Limb (tissue), 2 donors: Measurements from ENCODE around the gene RANBP17.

Experiments used
- DNase-seq, 2 donors: peaks; one replicate each; pipeline ENCODE4 v3.0.0-alpha.2; 2016; ENCODE audit errors: extremely low spot score in 2 of 2

Gene RANBP17

GRCh38 chr5:171081319-171081718 lies 219.5 kb downstream of the RANBP17 start:
- DNase-seq = no peak

- no peak for DNase-seq
Measured at GRCh38 chr5:171092194-171092593, 230.4 kb downstream of the RANBP17 start.

DNA sequence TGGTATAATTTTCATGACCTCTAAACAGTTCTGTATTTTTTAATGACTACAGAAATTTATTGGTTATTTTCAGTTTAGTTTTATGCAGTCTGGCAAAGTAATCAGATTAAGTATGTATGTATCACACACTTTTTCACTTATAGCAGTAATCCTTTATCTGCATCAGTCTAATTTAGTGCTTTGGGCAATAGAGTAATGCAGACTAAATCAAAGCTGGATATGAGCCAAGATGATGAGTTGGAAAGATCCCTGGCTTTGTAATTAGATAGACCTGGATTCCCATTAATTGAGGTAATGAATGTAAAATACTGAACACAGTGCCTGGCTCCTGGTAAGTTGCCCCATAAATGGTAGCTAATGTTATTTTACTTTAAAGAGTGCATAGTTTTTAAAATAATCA lies 231.8 kb downstream of the RANBP17 start:
- DNase-seq = no peak

GRCh38 chr5:171094356-171094755 lies 232.5 kb downstream of the RANBP17 start:
- DNase-seq = no peak

- no peak for DNase-seq
Measured at GRCh38 chr5:171102877-171103610, 241.2 kb downstream of the RANBP17 start.

- DNase-seq = no peak
Measured at GRCh38 chr5:171107669-171108068, 245.9 kb downstream of the RANBP17 start.

GRCh38 chr5:171115519-171115918 lies 253.7 kb downstream of the RANBP17 start:
- DNase-seq = no peak

DNA sequence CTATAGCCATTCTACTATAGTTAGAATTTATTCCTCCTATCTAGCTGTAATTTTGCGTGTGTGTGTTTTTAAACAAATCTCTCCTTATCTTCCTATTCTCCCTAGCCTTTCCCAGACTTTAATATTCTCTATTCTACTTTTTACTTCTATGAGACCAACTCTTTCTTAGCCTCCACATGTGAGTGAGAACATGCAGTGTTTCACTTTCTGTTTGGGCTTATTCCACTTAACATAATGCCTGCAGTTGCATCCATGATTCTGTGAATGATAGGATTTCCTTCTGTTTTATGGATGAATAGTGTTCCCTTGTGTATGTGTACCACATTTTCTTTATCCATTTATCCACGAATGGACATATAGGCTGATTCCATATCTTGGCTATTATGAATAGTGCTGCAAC lies 254.9 kb downstream of the RANBP17 start:
- no peak for DNase-seq

- DNase-seq = no peak
Measured at GRCh38 chr5:171120986-171121622, 259.3 kb downstream of the RANBP17 start.

DNA sequence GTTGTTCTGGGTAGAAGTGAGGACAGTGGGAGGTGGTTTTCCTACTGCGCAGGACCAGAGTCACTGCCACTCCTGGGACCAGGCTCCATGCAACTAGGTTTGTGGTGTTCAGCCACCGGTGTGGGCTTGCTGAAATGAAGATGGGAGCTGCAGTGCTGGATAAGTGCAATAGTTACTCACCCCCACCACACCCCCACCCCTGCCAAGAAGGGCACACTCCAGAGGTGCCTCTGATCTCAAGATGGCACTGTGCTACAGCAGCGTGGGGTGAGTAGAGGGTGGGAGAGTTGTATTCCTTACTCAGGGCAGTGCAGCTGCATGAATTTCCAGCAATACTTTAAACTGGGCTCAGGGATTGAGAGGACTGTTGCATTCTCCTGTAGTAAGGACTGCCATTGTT lies 259.8 kb downstream of the RANBP17 start:
- DNase-seq = no peak

- no peak for DNase-seq
Measured at GRCh38 chr5:171122372-171122771, 260.6 kb downstream of the RANBP17 start.

DNA sequence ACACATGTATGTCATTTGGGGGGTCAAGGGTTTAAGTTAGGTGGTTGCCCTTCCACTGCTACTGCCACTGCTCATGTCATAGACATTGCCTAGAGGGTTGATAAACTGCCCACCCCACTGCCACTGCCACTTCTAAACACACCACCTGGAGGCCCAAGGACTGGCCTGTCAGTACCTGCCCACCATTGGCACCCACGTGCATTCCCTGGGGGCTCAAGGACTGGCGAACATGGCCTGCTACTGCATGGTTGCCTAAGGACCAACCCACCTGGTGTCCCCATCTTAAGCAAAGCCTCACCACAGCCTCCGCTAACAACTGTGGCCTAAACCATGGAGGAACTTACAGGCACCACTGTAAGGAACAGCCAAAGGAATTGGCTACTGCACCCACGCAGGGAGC lies 261.6 kb downstream of the RANBP17 start:
- no peak for DNase-seq

- no peak for DNase-seq
Measured at GRCh38 chr5:171127314-171127713, 265.5 kb downstream of the RANBP17 start.

DNA sequence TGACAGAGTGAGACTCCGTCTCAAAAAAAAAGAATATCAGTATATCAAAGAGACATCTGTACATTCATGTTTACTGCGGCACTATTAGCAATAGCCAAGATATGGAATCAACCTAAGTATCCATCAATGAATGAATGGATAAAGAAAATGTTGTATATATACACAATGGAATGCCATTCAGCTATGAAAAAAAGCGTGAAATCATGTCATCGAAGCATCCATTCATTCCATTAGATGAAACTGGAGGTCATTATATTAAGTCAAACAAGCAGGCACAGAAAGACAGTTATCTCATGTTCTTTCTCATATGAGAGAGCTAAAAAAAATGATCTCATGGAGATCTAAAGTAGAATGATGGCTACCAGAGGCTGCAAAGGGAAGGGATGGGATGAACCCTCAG lies 266.3 kb downstream of the RANBP17 start:
- DNase-seq = no peak

DNA sequence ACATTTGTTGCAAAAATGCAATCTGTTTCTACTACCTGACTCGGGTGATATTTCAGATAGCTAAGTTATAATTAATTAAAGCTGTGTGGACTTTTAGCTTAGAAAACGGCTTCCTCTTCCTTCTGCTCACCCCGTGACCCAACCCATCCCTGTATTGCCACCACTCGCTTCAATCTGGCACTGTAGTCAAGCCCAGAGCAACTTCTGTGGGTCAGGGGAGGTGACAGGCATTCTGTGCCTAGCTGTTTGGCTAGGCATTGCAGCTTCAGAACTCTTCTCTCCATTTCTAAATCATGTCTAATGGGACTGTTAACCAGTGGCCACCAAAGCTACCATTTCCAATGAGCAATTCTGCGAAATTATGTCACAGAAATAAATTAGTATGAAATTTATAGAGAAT lies 267.5 kb downstream of the RANBP17 start:
- no peak for DNase-seq

DNA sequence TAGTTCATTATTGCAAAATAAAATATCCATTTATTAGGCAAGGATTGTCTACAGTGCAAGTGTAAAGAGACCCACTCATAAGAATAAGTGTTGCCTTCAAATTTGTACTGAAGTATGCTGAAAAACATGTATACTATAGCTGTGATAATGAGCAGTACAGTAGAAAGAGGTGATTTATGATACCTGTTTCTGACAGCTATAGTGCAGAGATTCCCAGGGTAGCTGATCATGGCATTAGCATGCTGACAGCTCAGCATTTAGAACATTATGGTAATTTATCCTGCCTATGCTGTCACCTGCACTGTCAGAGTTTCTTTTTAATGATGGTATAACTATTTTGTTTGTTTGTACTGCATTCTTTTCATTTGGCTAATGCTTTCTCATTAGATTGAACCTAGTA lies 269.7 kb downstream of the RANBP17 start:
- DNase-seq = no peak

GRCh38 chr5:171137768-171138525 lies 276.1 kb downstream of the RANBP17 start:
- no peak for DNase-seq

DNA sequence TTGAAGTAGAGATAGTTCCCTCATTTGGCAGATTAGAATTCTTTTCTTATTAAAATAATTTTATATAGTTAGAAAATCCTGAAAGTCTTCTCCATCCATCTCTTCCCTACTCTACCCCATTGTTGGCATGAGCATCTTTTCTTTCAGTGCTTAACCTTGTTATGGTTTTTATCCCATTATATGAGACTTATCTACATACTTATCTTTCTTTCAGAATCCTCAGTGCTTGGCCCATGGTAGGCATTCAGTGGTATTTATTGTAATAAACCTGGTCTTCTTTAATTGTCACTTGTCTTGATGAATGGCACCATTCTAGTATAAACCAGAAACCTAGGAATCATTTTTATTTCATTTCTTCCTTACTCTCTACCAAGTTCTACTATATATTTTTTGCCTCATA lies 277.4 kb downstream of the RANBP17 start:
- DNase-seq = no peak

GRCh38 chr5:171142617-171143016 lies 280.8 kb downstream of the RANBP17 start:
- DNase-seq = no peak

- no peak for DNase-seq
Measured at GRCh38 chr5:171143171-171143570, 281.4 kb downstream of the RANBP17 start.

- no peak for DNase-seq
Measured at GRCh38 chr5:171143926-171144325, 282.1 kb downstream of the RANBP17 start.

DNA sequence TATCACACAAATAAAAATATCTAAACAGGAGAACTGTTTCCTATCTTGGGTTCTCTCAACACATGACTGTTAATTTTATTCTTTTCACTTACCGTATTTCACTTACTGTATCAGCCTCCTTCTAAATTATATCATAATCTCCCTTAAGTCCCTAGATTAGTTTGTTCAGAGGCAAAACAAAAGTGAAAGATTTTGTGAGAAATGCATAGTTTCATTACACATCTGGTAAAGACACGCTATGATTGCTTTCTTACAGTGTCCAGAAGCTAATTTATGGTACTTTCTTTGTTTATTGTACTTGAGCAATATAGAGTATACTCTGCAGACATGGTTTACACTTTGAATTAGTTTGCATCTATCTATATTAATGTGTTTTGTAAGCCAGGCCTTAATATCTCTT lies 287.5 kb downstream of the RANBP17 start:
- no peak for DNase-seq

DNA sequence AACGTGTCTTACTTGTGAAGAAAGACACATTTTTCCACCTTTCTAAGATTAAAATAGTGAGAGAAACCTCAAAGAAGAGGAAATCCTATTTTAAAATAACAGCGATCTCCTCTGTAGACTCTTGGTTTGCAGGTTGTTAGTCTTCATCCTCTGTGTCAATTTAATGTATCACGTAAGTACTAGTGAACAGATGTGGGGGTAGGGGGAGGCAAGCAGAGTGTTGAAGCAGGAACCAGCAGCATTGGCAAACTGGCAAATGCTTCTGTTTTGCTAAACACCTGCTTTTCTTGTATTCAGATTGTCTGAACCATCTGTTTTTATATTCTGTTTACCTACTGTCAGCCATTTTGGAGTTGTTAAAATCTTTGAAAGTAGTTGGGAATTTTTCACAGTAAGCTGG lies 288.0 kb downstream of the RANBP17 start:
- DNase-seq = no peak
